Hematopoietic multipotent progenitor cell treated with erythropoietin and hydrocortisone succinate and interleukin-3 and kit ligand, for 4 days (in vitro differentiated cells): Measurements from ENCODE around the gene PAOX.
A peak's percentile ranks its signal among the peaks of the same experiment; 100 is the strongest.
"Not testable (repeated sequence)": the region's sequence is repeated elsewhere in the genome, so short reads cannot be mapped to it uniquely, and the experiment has no call there.

ENCODE experiments used
- DNase-seq: peaks from one replicate; pipeline ENCODE4 v3.0.0-alpha.2; 2015

The PAOX gene

DNA sequence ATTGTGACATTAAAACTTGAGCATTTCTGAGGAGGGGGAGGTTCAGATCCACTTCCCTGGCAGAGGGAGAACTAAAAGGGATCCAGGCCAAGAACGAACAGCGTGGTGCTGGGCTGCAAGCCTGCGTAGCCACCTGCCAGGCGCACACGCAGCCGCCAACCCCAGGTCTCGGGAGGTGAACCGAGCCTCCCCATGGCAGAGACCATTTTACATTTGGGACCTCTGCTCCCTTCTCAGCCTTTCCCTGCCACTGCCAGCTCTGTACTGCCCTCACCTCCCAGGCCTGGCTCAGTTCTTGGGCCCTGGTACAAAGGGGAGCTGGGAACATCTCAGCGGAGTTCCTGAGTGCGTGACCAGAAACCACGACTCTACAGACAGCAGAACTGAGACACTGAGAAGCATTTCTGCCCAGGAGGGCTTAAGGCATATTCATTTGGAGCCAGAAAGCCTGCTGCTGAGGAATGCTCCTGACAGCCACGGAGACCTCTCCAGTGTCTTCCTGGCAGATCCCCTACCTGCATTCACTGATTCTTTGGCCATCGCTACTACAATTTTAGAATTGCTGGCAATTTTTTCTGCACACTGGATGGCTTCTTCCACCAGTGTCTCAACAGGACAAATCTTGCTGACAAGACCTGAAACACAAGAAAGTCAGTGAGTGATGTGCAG is 13.5 kb upstream of the PAOX start:
- DNase-seq: no peak

- DNase-seq: no peak
Observed at GRCh38 chr10:133366130-133366478, 13.0 kb upstream of the PAOX start.

GRCh38 chr10:133366751-133367150 is 12.3 kb upstream of the PAOX start:
- no peak for DNase-seq

- DNase-seq: not testable (repeated sequence)
Observed at GRCh38 chr10:133367461-133367860, 11.6 kb upstream of the PAOX start.

GRCh38 chr10:133368153-133368552 is 10.9 kb upstream of the PAOX start:
- DNase-seq: no peak

DNA sequence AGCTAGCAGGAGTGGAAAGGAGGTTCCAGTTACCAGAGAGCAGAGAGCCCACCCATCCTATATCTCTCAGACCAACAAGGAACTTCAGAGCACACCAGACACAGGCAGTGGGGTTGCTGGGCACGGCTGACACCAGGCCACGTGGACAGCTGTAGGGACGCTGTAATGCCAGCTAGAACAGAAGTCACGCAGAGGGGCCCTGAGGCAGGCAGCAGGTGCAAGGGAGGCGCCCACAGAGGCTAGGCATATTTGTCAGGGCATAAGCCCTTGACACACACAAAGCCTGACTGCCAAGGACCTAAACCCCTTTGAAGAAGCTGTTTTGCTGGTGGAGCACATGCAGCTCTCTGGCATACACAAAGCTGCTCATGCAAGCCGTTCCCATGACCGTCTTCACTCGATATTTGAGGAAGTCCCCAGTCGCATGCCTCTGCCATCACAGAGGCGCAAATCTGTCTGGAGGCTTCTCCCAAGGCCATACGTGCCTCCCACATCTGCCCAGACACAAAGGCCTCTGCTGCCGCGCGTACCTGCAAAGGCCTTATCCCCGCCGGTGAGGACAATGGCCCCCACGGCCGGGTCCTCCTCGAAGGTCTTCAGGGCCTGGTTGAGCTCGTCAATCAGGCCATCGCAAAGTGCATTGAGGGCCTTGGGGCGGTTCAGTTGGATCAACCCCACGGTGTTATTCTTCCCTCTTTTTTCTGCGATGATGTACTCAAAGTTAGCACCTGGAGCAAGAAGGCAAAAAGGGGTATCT is 8.9 kb upstream of the PAOX start:
- DNase-seq: no peak

- DNase-seq: no peak
Observed at GRCh38 chr10:133372507-133372906, 6.6 kb upstream of the PAOX start.

DNA sequence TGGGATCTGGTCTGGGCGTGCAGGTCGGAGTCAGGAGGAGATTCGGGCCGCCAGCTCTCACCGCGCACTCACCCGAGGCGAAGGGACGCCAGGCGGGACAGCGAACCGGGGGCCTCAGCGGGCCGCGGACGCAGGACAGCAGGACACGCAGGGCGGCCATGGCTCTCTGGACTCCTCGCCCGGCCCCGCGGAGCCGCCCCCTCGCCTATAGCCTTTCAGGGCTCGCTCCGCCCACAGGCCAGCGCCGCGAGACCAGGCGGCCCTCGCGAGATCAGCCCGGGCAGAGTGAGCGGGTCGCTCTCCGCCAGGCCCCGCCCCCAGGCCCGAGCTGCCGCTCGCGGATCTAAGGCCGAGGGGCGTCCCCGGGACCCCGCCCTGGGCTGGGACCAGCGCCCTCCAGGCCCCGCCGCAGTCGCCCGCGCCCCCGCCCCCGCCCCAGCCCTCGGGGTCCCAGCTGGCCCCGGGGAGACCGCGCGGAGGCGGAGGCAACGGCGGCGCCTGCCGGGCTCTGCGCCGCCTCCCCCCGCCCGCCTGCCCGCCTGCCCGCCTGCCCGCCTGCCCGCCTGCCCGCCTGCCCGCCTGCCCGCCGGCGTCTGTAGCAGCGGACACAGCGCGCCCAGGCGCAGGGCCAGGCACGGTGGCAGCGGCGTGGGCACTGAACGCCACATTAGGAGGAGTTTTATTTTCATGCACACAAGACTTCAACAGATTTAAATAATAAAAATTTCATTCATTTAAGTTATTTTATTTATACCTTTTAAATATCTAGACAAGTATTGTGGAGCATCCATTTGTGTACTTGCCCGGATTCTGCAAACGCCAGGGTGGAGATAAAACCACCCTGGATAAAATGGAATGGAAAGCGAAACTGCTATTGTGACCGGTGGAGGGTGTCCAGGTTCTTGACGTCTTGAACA is 5.6 kb upstream of the PAOX start, which contains the start of gene ECHS1:
Gene ECHS1 (minus strand): TSS at position 181 of the 917 bp plus-strand sequence. CDS start 21 bp downstream, at position 160.
- DNase-seq: peak; percentile 98

- DNase-seq: no peak
Observed at GRCh38 chr10:133375357-133376115, 3.5 kb upstream of the PAOX start.

DNA sequence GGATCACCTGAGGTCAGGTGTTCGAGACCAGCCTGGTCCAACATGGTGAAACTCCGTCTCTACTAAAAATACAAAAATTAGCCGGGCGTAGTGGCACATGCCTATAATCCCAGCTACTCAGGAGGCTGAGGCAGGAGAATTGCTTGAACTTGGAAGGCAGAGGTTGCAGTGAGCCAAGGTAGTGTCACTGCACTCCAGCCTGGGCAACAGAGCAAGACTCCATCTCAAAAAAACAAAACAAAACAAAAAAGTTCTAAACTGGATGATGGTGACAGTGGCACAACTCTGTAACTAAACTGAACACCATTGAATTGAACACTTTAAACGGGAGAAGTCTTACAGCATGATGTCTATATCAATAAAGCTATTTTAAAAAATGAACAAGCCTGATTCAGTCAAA is 2.9 kb upstream of the PAOX start:
- not testable (repeated sequence) for DNase-seq

DNA sequence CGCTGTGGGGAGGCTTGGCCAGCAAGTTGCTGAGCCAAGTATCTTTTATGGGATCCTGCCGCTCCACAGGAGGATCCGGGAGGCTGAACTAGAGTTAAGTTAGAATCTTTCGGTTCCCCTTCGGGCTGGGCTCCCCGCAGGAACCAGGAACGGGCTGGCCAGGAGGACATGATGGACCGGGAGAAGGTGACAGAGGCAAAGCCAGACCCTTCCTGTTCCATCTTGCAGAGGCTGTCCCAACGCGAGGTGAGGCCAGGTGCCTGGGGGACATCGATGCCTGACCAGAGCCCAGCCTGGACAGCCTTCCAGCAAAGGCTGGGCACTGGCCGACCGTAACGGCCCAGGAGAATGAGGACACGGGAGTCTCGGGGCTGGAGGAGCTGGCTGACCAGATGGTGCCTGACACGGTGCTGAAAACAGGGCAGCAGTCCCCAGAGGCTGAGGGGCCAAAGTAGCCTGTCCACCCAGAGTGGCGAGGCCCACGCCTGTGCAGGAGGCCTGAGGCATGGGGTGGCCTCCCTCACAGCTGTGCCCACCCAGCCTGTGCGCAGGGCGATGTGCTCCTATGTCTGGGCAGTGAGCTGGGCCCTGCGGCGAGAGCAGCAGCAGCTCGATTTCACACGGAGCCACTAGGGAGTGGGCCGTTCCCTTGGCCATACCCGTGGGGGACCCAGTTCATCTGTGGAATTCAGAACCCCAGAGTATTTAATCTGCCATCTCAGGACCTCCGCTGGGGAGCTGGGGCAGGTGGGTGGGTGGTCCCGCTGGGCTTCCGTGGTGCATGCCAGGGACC is 1.8 kb upstream of the PAOX start:
- DNase-seq: no peak

DNA sequence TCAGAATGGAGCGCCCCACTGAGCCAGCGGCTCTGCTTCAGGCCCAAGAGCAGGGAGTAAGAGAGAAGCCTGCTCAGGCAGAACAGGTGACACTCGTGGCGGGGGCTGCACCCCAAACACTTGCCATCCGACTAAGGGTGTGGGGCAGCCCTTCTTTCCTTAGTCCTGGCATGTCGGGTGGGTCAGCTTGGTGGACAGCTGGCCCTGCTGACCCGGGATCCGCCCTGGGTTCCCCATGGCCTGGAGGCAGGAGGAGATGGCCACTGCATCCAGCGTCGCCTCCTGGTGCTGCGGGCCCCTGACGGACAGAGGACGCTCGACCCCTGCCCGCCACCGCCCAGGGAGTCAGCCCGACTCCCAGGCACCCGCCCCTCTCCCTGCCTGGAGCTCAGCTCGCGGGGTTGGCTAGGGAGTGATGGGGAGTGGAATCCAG is 1.2 kb upstream of the PAOX start:
- no peak for DNase-seq

DNA sequence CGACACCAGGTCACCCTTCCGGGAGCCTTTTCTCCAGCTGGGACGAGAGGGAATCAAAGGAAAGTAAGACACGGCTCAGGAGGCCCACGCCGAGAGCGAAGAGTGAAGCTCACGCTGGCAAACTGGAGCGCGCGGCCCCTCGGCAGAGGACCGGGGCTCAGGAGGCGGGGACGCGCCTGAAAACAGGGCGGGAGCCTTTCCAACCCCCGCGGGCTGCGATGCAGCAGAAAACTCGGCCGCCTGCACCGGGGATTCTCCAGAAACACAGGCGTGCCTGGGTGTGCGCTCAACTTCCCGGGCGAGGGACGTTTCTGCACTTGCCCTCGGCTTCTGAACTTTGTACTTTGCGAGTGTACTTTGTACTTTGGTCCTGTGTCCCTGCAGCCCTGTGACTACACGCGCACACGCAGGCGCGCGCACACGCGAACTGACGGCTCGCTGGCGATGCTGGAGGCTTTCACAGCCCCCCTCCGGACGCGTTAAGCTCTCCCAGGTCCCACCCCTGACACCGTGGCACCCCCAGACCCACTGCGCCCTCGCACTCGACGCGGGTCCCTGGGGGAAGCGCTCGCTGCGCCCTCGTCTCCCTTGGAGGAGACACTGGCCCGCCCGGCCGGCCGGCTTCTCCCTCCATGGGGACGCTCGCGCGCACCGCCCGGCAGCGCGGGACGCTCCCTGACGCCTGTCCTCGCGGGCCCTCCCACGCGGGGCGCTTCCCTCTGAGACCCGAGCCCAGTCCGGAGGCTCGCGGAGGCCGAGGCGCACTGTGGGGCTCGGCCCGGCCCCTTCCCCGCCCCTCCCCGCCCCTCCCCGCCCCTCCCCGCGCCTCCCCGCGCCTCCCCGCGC is 588 bp upstream of the PAOX start:
- DNase-seq: peak; percentile 70

DNA sequence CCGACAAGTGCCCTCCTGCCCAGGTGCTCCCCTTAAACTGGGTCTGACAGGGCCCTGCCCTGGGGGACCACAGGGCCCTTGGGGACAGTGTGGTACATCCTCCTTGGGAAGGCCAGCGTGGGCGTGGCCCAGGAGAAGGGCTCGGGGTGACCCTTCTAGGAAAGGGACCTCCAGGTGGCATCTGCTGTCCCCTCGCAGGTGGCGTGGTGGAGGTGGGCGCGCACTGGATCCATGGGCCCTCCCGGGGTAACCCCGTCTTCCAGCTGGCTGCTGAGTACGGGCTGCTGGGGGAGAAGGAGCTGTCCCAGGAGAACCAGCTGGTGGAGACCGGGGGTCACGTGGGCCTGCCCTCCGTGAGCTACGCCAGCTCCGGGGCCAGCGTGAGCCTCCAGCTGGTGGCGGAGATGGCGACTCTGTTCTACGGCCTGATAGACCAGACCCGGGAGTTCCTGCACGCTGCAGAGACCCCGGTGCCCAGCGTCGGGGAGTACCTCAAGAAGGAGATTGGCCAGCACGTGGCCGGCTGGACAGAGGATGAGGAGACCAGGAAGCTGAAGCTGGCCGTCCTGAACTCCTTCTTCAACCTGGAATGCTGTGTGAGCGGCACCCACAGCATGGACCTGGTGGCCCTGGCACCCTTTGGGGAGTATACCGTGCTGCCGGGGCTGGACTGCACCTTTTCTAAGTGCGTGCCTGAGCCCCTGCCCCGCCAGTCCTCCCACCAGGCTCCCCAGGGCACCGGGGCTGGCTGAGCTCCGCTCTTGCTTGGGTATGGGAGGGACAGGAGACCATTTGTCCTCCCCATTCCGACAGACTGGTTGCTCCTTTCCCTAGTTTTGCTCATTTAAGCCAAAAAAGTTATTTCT is 972 bp downstream of the PAOX start:
- no peak for DNase-seq

DNA sequence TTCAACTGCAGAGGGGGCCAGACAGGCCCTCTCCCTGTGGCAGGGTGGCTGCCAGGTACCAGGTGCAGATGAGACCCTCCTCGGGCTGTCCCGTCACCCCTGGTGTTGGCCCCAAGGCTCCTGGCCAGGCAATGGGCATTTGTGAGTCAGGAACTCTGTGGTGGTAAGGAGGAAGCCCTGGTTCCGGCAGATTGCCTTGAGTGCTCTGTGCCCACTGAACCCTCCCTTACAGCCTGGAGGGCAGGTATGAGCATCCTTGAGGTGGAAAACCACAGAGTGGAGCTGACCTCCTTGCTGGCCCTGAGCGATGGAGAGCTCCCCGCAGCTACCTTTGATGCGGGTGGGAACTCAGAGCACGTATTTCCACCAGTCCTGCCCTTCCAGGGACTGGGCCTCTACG is 2.0 kb downstream of the PAOX start:
- peak; percentile 50 for DNase-seq

DNA sequence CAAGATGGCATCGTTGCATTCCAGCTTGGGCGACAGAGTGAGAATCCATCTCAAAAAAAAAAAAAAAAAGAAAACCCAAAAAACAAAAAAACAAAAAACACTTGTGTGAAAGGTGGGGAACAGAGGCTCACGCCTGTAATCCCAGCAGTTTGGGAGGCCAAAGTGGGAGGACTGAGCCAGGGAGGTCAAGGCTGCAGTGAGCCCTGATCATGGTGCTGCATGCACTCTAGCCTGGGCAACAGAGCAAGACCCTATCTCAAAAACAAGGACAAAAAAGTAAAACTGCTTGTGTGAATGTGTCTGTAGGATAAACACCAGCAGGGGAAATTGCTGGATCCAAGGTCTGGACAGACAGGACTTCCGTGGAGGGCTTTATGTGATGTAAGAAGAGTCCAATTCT is 4.5 kb downstream of the PAOX start:
- no peak for DNase-seq

DNA sequence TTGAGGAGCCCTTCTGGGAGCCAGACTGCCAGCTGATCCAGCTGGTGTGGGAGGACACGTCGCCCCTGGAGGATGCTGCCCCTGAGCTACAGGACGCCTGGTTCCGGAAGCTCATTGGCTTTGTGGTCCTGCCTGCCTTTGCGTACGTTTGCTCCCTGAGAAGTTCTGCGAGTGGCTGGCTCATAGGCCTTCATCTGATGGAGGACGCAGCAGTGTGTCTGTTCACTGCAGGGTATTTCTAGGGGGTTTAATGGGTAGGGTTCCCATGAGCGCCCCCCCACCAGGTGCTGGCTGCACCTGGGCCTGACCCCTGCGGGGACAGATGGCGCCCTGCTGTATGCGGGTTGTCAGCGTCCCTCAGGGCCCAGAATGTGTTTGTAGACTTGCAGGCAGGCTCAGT is 5.0 kb downstream of the PAOX start:
- DNase-seq: no peak

- no peak for DNase-seq
Observed at GRCh38 chr10:133385214-133385613, 6.2 kb downstream of the PAOX start.

DNA sequence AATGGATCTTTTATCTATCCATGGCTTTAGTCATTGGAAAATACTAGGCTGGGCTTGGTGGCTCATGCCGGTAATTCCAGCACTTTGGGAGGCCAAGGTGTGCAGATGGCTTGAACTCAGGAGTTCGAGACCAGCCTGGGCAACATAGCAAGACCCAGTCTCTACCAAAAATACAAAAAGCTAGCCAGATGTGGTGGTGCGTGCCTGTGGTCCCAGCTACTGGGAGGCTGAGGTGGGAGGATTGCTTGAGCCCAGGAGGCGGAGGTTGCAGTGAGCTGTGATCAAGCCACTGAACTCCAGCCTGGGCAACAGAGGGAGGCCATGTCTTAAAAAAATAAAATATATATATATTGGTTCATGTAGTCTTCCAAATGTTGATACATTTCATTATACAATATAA is 7.9 kb downstream of the PAOX start:
- not testable (repeated sequence) for DNase-seq
